Measurements from ENCODE around the gene RASAL2.
"Not testable (repeated sequence)": the region's sequence is repeated elsewhere in the genome, so short reads cannot be mapped to it uniquely, and the experiment has no call there.

RASAL2 gene

DNA sequence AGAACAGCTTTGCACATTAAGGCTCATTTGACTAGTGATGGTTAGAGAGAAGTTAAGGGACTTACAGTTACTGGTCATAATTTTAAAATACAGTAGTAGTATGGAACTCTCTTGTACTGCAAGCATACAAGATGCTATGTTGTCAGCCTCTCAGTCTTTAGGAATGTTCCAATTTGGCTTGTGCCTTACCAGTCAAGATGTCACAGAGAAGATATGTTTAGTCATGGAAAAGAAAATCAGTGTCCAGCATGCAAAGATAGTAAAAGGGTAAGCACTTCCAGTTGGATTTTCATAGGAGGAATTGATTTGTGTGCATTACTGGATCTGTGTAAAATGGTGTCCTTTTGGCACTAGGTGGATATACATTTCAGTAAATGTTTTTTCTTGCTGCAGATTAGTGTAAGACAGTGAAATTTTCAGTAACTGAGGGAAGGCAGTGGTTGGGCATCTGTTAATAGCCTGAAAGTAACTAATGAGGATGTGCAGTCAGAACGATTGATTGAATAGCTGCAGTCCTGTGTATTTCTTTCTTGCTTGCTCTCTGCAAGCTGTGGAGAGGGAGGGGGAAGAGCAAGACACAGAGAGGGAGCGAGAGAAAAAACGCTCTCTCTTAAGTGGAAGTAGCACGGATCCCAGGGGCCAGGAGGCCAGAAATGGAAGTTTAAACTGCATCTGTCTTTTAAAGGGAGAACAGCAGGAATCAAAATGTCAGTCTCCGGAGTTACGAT lies 294.7 kb downstream of the RASAL2 start:
- DNase-seq (ENCODE audit: low read depth in 2 of 2), result no peak

DNA sequence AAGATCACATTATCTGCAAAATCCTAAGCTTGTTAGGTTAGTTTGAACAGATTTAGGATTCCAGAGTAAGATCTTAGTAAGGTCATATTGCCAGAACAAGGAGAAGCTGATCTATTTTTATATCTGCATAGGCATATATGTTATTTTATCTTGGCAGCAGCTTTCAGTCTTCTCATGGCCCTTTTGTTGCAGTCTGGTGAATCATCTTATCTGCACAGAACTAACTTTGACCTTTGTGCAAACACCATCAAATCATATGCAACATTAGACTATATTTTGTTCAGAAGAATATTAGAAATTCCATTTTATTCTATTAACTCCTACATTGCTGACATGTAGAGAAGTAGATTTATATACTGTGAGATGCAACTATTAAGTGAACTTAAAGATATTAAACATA lies 295.5 kb downstream of the RASAL2 start:
- no peak for DNase-seq (ENCODE audit: low read depth in 2 of 2)

DNA sequence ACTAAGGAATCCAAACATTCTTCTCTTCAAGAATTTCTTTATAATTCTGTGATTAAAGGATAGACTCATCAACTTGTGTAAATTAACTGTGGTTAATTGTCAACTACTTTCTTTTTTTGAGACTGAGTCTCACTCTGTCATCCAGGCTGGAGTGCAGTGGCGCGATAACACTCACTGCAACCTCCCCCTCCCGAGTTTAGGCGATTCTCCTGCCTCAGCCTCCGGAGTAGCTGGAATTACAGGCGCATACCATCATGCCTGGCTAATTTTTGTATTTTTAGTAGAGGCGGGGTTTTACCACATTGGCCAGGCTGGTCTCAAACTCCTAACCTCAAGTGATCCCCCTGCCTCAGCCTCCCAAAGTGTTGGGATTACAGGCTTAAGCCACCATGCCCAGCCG lies 296.4 kb downstream of the RASAL2 start:
- DNase-seq (ENCODE audit: low read depth in 2 of 2), result not testable (repeated sequence)

DNA sequence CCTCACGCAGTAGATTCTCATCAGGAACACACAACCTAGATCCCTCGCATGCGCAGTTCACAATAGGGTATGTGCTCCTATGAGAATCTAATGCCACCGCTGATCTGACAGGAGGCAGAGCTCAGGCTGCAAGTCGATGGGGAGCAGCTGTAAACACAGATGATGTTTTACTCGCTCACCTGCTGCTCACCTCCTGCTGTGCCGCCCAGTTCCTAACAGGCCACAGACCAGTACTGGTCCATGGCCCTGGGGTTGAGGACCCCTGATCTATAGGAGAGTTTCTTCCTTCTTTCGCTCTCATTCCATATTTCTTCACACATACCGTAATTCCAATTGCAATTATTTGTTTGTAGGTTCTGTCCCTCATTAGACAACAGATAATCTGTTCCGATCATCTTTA lies 299.5 kb downstream of the RASAL2 start:
- no peak for DNase-seq (ENCODE audit: low read depth in 2 of 2)

DNA sequence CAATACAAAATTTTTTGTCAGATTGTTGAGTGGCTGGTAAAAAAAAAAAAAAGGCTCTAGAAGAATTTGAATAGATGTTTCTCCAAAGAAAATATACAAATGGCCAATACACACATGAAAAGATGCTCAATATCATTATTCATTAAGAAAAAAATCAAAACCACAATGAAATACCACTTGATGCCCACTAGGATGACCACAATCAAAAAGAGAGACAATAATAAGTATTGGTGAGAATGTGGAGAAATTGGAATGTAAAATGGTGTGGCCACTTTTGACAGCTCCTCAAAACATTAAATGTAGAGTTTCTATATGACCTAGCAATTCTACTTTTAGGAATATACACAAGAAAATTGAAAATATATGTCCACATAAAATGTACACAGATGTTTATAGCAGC lies 302.9 kb downstream of the RASAL2 start:
- no peak for DNase-seq (ENCODE audit: low read depth in 2 of 2)

DNA sequence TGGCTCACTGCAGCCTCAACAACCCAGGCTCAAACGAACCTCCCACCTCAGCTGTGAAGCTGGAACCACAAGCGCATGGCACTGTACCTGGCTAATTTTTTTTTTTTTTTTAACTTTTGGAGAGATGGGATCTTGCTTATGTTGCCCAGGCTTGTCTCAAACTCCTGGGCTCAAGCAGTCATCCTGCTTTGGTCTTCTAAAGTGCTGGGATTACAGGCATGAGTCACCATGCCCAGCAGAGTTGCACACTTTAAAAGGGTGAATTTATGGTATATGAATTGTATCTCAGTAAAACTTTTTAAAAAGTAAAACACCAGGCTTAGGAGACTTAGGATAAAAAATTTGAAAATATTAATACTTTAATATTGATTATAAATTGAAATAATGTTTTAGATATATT lies 303.8 kb downstream of the RASAL2 start:
- DNase-seq (ENCODE audit: low read depth in 2 of 2), result no peak

DNA sequence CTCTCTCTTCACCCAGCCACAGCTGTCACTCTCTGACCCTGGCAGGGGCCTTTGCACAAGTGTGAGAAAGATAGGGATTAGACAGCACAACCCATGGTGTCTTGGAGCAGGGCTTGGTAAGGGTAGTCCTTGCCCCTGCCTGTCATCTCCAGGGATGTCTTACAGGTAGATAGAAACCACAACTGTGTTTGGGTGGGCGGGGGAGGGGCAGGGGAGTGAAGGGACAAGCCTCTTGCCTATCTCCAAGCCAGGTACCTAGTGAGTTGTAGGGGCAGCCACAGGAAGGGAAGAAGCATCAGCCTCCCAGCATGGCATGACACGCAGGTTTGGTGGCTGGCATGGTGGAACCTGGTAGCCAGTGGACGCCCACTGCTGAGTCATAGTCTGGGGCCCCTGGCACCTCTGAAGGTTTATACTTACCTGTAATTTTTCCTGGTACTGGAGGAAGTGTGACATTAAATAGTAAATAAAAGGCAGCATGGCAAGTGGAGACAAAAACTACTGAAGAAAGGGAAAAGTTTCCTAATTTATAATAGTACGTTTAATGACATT lies 305.3 kb downstream of the RASAL2 start:
- no peak for DNase-seq (ENCODE audit: low read depth in 2 of 2)

DNA sequence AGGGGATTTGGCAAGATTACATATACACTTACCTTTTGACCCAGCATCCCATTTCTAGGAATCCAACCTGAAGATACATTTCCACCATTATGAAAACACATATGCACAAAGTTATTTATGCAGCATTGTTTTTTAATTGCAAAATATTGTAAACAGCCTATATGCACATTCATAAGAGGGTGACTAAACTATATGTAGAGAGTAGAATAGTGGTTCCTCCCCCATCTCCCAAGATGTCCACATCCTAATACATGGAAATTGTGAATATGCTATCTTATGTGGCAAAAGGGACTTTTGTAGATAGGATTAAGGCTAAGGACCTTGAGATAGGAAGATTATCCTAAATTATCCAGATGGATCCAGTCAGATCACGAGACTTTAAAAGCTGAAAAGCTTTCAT lies 311.2 kb downstream of the RASAL2 start:
- DNase-seq (ENCODE audit: low read depth in 2 of 2), result no peak

DNA sequence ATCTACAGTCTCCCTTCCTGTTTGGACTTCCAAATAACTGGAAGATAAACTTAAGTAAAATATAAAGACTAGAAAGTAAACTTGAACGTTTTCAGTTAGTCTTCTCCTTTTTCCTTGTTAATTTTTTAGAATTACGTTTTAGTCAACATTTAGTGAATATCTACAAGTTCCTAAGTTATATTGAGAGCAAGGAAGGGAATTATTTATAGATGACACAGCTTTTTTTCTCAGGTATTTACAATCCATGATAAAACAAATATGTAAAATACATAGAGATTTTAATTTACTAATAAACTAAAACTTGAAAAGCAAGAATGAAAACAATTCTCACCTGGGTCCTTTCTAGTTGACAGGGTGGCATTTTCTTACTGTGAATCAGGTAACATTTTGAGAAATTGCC lies 313.3 kb downstream of the RASAL2 start:
- no peak for DNase-seq (ENCODE audit: low read depth in 2 of 2)

DNA sequence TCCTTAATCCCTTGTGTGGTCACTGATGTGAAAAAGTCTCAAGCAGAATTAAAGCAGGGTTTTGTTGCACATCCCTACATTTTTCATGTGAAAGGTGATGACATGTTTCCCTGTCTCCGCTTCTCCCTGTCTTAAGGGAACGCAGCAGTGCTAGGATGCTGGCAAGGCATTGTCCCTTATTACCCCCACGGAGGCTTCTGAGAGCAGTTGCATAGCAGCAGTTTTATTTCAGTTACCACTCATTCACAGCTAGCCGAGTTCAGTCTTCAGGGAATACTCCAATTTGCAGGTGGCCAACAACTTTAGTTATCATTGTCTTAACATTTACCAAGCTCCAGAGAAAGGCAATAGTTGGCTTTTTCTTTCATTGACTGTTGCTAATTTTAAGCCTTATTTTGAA lies 313.8 kb downstream of the RASAL2 start:
- no peak for DNase-seq (ENCODE audit: low read depth in 2 of 2)

DNA sequence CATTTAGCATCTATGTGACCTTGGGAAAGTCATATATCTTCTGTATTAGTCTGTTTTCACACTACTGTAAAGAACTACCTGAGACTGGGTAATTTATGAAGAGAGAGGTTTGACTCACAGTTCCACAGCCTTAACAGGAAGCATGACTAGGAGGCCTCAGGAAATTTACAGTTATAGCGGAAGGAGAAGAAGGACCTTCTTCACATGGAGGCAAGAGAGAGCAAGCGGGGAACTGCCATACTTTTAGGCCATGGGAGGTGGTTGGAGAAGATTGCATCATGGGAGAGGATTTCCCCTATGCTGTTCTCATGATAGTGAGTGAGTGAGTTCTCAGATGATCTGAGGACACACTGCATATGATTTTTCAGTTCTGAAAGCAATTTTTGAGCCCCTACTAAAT lies 315.0 kb downstream of the RASAL2 start:
- DNase-seq (ENCODE audit: low read depth in 2 of 2), result no peak

DNA sequence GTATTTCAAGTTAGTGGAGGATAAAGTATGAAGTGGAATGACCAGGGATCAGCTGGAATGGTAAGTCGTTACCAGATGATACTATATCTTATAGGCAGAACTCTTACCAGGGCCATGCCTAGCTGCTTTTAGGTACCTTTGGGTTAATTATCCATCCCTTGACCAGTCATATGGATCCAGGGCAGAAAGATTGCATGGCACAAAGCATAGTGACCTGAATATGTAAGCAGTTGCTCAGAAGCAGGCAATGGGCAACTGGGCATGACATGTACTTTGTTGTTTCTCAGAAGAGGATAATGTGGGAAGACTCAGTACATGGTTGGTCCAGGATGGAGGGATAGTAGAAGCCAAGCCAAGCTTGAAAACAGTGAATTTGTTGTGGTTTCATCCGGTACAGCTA lies 315.6 kb downstream of the RASAL2 start:
- DNase-seq (ENCODE audit: low read depth in 2 of 2), result no peak

DNA sequence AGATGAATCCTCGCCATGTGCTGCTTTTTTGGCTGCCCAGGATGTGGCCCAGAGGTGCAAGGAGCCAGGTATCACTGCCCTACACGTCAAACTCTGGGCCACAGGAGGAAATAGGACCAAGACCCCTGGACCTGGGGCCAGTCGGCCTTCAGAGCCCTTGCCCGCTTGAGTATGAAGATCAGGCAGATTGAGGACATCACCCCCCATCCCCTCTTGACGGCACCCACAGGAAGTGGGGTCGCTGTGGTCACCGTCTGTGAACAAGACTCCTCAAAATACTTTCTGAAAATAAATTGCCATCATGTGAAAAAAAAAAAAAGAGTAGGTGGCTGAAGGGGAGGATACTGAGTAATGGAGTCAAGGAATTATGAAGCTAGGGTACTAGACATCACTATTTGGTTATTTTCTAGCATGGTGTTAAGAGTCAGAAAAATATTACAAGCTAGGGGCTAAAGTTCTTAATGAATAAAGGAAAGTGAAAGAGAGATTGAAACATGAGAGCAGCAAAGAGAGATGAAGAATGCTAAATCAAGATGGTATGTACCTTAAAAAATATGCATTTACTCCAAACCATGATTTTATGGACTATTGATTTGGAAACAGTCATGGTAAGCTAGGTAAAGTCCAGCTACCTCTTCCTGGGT lies 318.0 kb downstream of the RASAL2 start:
- no peak for DNase-seq (ENCODE audit: low read depth in 2 of 2)

DNA sequence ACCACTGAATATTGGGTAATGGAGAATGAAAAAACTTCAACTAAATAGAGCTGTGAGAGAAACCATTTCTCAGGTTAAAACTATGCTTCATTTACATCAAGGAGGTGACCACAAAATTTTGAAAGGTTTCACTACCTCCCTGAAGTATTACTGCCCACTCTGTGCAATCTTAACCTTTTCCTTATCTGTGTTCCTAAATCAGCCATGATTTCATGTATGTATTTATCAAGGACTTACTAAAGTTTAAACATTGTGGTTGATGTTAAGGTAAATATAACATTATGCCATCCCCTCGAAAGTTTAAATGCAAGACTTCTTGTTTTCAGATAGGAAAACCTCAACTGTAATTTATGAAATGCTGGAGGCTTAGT lies 318.5 kb downstream of the RASAL2 start:
- no peak for DNase-seq (ENCODE audit: low read depth in 2 of 2)

DNA sequence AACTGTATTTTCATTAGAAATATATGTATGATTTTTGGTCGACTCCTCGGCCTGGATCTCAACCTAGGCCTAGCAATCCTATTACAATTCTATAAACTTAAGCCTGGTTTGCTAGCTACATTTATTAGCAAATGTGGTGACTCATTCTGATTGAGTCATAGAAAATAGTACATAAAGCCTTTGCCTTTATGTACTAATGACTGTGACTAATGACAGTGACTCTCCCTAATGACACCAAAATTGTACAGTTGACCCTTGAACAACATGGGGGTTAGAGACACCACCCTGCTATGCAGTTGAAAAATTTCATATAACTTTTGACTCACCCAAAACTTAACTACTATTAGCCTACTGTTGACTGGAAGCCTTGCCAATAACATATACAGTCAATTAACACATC lies 324.0 kb downstream of the RASAL2 start:
- DNase-seq (ENCODE audit: low read depth in 2 of 2), result peak; percentile 42 to 48

DNA sequence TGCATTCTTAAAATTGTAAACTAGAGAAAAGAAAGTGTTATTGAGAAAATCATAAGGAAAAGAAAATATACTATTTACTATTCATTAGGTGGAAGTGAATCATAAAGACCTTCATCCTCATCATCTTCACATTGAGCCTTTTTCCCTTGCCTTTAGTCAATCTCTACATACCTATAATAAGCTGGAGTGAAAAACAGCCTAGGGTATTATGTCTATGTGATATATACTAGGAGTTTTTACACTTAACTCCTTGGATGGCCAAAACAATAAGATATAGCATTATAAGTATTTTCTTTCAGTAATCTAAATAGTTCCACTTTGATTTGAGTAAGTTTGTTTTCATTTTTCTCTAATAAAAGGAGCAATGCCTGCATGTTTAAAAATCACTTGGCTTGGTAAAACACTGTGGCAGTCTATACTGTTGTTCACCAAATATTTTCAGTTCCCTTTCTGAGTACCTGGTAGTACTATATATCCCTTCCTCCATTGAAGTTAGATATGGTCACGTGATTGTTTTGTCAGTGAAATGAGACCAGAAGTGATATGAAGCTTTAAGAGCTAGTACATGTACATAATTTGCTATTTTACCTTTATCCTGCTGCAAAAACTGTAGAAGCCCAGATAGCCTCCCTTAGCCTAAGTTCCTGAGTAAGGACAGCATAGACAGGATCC lies 324.5 kb downstream of the RASAL2 start:
- no peak for DNase-seq (ENCODE audit: low read depth in 2 of 2)

DNA sequence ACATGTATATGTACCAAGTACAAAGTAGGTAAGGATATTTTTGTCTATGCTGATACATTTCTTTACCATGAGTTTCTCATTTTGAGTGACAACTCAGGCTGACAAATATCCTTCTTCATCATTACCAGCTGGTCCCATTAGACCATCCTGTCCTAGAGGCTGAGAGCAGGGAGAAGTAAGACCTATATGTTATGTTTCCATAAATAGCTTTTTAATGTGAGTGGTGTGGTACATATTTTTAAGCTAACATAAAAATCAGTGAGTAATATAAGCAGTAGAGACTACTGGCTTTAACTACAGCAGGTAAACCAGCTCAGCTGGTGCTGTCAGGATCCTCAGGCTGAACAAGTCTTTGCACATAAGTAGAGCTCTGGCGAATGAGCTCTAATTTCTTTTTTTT lies 340.5 kb downstream of the RASAL2 start:
- DNase-seq (ENCODE audit: low read depth in 2 of 2), result no peak

DNA sequence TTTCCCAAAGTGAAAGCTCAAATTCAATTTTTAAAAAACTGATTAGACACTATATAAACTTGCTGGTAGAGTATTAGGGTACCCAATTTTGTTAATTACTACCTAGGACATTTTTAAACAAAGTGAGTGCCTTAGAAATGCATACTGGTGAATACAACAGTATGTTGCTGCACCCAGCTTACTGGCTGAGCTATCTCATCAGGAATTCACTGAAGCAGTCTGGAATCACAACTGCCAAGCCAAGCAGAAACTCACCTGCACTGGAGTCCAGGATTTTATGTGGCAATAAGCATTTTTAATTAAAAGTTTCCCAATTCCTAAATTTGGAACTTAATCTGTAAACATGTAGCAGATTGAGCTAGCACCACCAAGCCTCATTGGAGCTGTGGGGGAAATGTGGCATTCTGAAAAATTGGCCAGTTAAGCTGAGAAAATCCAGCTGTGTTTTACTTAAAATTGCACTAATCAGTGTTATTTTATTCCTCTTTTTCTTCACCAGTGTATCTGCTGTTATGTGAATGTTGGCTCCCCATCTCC lies 341.1 kb downstream of the RASAL2 start:
- no peak for DNase-seq (ENCODE audit: low read depth in 2 of 2)

DNA sequence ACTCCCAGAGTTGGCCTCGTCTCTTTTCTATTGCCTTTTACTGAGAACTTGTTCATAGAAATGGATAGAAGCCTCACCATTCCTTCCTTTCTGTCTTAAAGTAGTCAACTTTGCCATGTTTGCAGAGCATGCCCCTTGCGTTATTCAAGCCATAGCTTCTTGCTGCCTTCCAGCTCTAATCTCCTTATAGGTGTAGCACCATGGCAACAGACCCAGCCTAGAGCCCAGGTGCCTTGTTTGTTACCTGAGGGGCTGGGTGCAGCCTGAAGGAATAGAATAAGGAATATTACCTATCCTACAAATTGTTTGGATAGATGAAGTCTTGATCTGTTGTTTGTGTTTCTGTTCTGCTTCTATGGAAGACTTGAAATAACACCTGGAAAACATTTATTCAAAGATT lies 343.0 kb downstream of the RASAL2 start:
- no peak for DNase-seq (ENCODE audit: low read depth in 2 of 2)

DNA sequence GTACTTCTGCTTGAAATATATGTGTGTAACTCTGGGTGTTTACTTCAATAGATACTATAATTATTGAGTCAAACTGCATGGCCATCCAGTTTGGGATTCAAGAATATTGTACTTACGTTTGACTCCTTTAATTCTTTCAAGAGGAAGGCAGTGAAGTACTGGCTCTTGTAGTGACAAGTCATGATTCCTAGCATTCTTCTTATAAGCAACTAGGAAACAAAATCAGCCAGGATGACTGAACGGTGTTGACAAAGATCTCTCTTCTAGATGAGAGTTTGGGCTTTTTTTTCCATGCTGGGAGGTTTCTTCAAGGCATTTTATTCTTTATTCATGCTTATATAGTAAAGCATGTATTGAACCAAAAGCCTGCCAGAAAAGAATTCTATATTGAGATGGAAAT lies 344.5 kb downstream of the RASAL2 start:
- DNase-seq (ENCODE audit: low read depth in 2 of 2), result no peak

DNA sequence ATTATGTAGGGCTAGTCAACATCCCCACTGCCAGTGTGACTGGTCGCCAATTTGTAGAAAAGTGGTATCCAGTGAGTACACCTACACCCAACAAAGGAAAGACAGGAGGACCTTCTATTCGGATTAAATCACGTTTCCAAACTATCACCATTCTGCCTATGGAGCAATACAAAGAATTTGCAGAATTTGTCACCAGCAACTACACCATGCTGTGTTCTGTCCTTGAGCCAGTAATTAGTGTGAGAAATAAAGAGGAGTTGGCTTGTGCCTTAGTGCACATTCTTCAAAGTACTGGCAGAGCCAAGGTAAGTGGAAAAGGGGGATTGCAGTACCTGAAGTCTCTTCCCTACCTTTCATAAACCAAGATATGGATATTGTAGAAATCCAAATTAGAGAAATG lies 349.0 kb downstream of the RASAL2 start:
- DNase-seq (ENCODE audit: low read depth in 2 of 2), result no peak

DNA sequence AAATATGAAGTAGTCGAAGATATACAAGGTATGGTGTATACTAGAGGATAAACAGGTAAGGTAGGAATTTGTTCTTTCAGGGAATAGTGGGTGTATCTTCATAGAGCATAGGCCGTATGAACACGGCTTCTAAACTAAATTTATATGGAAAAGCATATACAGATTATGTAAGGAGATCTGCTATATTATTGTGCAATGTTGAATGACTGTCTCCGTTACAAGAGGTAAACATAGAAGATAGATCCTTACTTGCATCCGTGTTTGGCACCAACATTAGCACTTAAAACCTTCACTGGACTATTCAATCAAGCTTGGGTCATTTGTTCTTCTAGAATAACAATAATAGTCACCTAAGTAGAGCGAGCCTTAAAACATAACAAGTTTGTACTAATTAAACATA lies 357.0 kb downstream of the RASAL2 start:
- no peak for DNase-seq (ENCODE audit: low read depth in 2 of 2)

DNA sequence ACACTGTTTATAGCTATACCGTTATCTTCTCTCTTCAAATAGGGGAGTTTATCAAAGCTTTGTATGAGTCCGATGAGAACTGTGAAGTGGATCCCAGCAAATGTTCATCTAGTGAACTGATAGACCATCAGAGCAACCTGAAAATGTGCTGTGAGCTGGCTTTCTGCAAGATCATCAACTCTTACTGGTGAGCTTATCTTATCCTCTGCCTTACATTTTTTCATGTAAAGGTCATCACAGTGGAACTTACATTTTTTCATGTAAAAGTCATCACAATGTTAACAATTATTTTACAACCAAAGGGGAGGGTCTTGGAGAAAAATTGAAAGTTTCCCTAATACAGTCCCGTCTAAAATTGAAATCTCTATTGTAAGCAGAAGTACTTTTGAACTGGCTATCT lies 357.6 kb downstream of the RASAL2 start:
- DNase-seq (ENCODE audit: low read depth in 2 of 2), result peak; percentile 17 to 25
